Mesenchymal stem cell (in vitro differentiated cells and primary cell): ENCODE results near the gene ADRB1.

Source experiments
- DNase-seq: peaks from one replicate; pipeline ENCODE4 v3.0.0-alpha.2; 2013
- H2AFZ ChIP-seq: one replicate; pipeline ENCODE4 v1.6.1; 2013; ENCODE audit warnings: low read depth, mild to moderate bottlenecking, control low read depth, inconsistent platforms, low read length, moderate library complexity
- H2AK5ac ChIP-seq: 2 replicates; pipeline ENCODE4 v1.6.1; 2013; ENCODE audit warnings: low read length, moderate library complexity, mild to moderate bottlenecking, inconsistent platforms; ENCODE audit not compliant: severe bottlenecking
- H2BK120ac ChIP-seq: one replicate; pipeline ENCODE4 v1.6.1; 2013; ENCODE audit warnings: low read depth, mild to moderate bottlenecking, inconsistent platforms, low read length, moderate library complexity
- H2BK12ac ChIP-seq, 2 experiments: one replicate each; pipeline ENCODE4 v1.6.1; 2013; ENCODE audit warnings: inconsistent platforms in 2 of 2, low read length in 2 of 2, mild to moderate bottlenecking in 2 of 2, moderate library complexity in 2 of 2, control low read depth in 1 of 2
- H2BK15ac ChIP-seq: one replicate; pipeline ENCODE4 v1.6.1; 2013; ENCODE audit warnings: mild to moderate bottlenecking, low read depth, inconsistent platforms; ENCODE audit not compliant: poor library complexity, severe bottlenecking
- H2BK5ac ChIP-seq: 2 replicates; pipeline ENCODE4 v1.6.1; 2013; ENCODE audit warnings: low read depth, mild to moderate bottlenecking, low read length, control low read depth, inconsistent platforms; ENCODE audit not compliant: poor library complexity, severe bottlenecking
- H3K14ac ChIP-seq, 2 experiments: one replicate each; pipeline ENCODE4 v1.6.1; 2013; ENCODE audit warnings: inconsistent platforms in 2 of 2, low read length in 2 of 2, control low read depth in 1 of 2, mild to moderate bottlenecking in 1 of 2, moderate library complexity in 1 of 2
- H3K18ac ChIP-seq, 2 experiments: one replicate each; pipeline ENCODE4 v1.6.1; 2013; ENCODE audit warnings: inconsistent platforms in 2 of 2, low read length in 2 of 2, control low read depth in 1 of 2, low read depth in 1 of 2, mild to moderate bottlenecking in 1 of 2
- H3K23ac ChIP-seq, 2 experiments: one replicate each; pipeline ENCODE4 v1.6.1; 2013; ENCODE audit warnings: inconsistent platforms in 2 of 2, low read length in 2 of 2, mild to moderate bottlenecking in 2 of 2, moderate library complexity in 2 of 2, control low read depth in 1 of 2
- H3K27ac ChIP-seq: 2 replicates; pipeline ENCODE4 v1.5.1; 2013; ENCODE audit warnings: mild to moderate bottlenecking, moderate library complexity, low read length, control low read depth, inconsistent platforms; ENCODE audit not compliant: poor library complexity, severe bottlenecking
- H3K27me3 ChIP-seq, 2 experiments: 2 replicates each; pipeline versions ENCODE4 v1.6.1 to v1.7.0; 2013; ENCODE audit warnings: low read length in 2 of 2, mild to moderate bottlenecking in 2 of 2, moderate library complexity in 2 of 2, control low read depth in 1 of 2, inconsistent platforms in 1 of 2; ENCODE audit not compliant: control insufficient read depth in 1 of 2, insufficient read depth in 1 of 2
- H3K36me3 ChIP-seq, 2 experiments: 2 replicates each; pipeline versions ENCODE4 v1.6.1 to v1.7.0; 2013; ENCODE audit warnings: low read length in 2 of 2, control low read depth in 1 of 2, inconsistent platforms in 1 of 2, low read depth in 1 of 2, mild to moderate bottlenecking in 1 of 2; ENCODE audit not compliant: insufficient read depth in 2 of 2, control insufficient read depth in 1 of 2
- H3K4ac ChIP-seq, 2 experiments: one replicate each; pipeline ENCODE4 v1.6.1; 2013; ENCODE audit warnings: inconsistent platforms in 2 of 2, low read length in 2 of 2, mild to moderate bottlenecking in 2 of 2, moderate library complexity in 2 of 2, control low read depth in 1 of 2, low read depth in 1 of 2
- H3K4me1 ChIP-seq: 2 replicates; pipeline ENCODE4 v1.6.1; 2013; ENCODE audit warnings: low read depth, low read length, control low read depth; ENCODE audit not compliant: control insufficient read depth, insufficient read depth
- H3K4me2 ChIP-seq: 2 replicates; pipeline ENCODE4 v1.6.1; 2013; ENCODE audit warnings: low read length, mild to moderate bottlenecking, inconsistent platforms; ENCODE audit not compliant: poor library complexity, severe bottlenecking
- H3K4me3 ChIP-seq, 2 experiments: 2 replicates each; pipeline versions ENCODE4 v1.5.1 to v1.7.0; 2013; ENCODE audit warnings: low read length in 2 of 2, mild to moderate bottlenecking in 2 of 2, control low read depth in 1 of 2, low read depth in 1 of 2; ENCODE audit not compliant: insufficient read depth in 1 of 2
- H3K79me1 ChIP-seq: replicated peaks from 2 replicates; pipeline ENCODE4 v1.6.1; 2013; ENCODE audit warnings: mild to moderate bottlenecking, control low read depth, low read length, inconsistent platforms; ENCODE audit not compliant: poor library complexity, severe bottlenecking
- H3K9ac ChIP-seq: 2 replicates; pipeline ENCODE4 v1.7.0; 2013; ENCODE audit warnings: mild to moderate bottlenecking, low read length, moderate library complexity
- H3K9me3 ChIP-seq: 2 replicates; pipeline ENCODE4 v1.7.0; 2013; ENCODE audit warnings: mild to moderate bottlenecking, low read length; ENCODE audit not compliant: control insufficient read depth
- H4K8ac ChIP-seq: one replicate; pipeline ENCODE4 v1.6.1; 2013; ENCODE audit warnings: inconsistent platforms, mild to moderate bottlenecking, low read length, moderate library complexity
- H4K91ac ChIP-seq: one replicate; pipeline ENCODE4 v1.6.1; 2013; ENCODE audit warnings: mild to moderate bottlenecking, low read length, inconsistent platforms
- WGBS: methylation state at CpG from one replicate; pipeline ENCODE4 v1.1.7; 2013; ENCODE audit warnings: mixed read lengths; 5-methylcytosine and 5-hydroxymethylcytosine counted together

The ADRB1 gene

DNA sequence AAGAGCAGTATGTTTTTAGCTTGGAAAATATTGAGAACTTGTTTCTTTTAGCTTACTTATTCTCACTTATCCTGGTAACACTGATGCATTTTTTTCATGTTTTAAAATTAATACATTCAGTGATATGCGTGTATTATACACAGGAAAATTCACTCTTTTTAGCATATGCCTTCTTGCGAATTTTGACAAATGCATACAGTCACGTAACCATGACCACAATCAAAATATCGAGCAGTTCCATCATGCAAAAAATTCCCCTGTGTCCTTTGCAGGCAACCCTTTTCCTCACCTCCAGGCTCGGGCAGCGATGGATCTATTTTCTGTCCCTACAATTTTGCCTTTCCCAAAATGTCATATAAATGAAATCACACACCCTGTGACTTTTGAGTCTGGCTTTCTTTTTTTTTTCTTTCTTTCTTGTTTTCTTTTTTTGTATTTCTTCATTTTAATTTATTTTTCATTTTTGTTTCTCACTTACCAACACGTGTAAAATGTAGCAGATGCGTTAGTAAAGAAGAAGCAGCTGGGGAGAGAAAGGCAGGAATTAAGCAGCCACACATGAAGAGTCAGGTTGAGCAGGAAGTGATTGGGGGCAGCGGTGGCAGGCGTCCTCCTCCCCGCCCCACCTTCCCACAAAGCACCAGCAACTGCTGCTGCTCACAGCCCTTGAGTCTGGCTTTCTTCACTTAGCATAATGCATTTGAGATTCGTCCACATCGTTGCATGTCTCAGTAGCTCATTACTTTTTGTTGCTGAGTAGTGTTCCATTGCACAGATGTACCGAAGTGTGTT is 29.9 kb downstream of the ADRB1 start:
- Histone ChIP-seq H3K23ac (no peak overlapping the region), H3K18ac (no peak overlapping the region), H4K91ac (no peak overlapping the region), H3K27me3 (peaks cover 0 to 12% of the 10 kb centered on the region in 2 experiments), H3K79me1 (no peaks in the 10 kb centered on the region), H4K8ac (no peak overlapping the region), H3K4me2 (no peak overlapping the region), H3K9ac (no peak overlapping the region), H3K4me1 (no peaks in the 10 kb centered on the region), H3K36me3 (no peaks in the 10 kb centered on the region), H2BK12ac (no peak overlapping the region), H2BK5ac (no peak overlapping the region), H2AK5ac (no peak overlapping the region), H3K9me3 (no peaks in the 10 kb centered on the region), H2BK120ac (no peak overlapping the region), H3K27ac (no peak overlapping the region), H2AFZ (no peak overlapping the region), H2BK15ac (no peak overlapping the region), H3K14ac (peak overlapping the region in 1 of 2 experiments; percentile 0), H3K4ac (no peak overlapping the region), H3K4me3 (no peak overlapping the region)
- DNase-seq, result no peak
- WGBS, result 98% methylated on average over 8 of the region's 14 CpGs

DNA sequence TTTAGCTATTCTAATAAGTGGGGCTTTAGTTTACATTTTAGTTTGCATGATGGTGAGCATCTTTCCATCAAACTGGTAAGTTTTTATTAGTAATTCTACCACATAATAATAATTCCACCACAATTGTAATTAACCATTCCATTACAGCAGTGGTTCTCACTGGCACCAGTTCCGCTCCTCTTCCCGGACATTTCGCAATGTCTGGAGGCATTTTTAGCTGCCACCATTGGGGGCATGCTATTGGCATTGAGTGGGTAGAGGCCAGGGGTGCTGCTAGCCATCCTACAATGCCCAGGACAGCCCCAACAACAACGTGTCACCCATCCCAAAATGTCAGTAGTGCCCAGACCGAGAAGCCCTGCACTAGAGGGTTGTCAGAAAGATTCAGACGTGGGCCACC is 31.4 kb downstream of the ADRB1 start:
- Histone ChIP-seq H3K4me3 (no peak overlapping the region), H3K18ac (no peak overlapping the region), H3K27ac (no peak overlapping the region), H3K36me3 (no peaks in the 10 kb centered on the region), H3K14ac (no peak overlapping the region), H3K9me3 (no peaks in the 10 kb centered on the region), H3K4ac (no peak overlapping the region), H2BK15ac (no peak overlapping the region), H3K9ac (no peak overlapping the region), H2BK12ac (no peak overlapping the region), H2BK120ac (no peak overlapping the region), H3K27me3 (peaks cover 0 to 18% of the 10 kb centered on the region in 2 experiments), H4K91ac (no peak overlapping the region), H3K4me1 (no peaks in the 10 kb centered on the region), H3K79me1 (no peaks in the 10 kb centered on the region), H2AK5ac (no peak overlapping the region), H3K4me2 (no peak overlapping the region), H2BK5ac (no peak overlapping the region), H2AFZ (no peak overlapping the region), H4K8ac (no peak overlapping the region), H3K23ac (no peak overlapping the region)
- DNase-seq, result no peak
- 86% methylated on average over 6 of the region's 6 CpGs for WGBS

DNA sequence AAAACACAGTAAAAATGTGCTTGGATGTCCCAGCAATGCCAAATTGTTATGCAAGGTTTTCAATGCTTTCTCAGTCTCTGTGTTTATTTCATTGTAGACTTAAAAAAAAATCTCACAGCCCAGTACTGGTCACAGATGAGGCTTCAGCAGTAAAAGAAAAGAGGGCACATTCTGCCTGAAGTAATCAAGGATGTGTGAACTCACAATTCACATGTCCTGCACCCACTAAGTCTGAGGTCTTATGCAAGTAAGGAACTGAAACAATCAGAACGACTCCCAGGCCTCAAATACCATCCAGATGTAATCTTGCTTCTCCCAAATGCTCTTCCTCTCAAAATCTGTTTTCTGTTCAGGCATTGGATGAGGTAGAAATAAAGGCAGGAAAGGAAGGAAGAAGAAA is 33.7 kb downstream of the ADRB1 start:
- Histone ChIP-seq H3K14ac (no peak overlapping the region), H3K18ac (no peak overlapping the region), H2BK120ac (no peak overlapping the region), H2BK12ac (no peak overlapping the region), H3K9me3 (no peaks in the 10 kb centered on the region), H3K36me3 (no peaks in the 10 kb centered on the region), H2AK5ac (no peak overlapping the region), H3K9ac (no peak overlapping the region), H2BK15ac (no peak overlapping the region), H3K4ac (no peak overlapping the region), H3K27me3 (peaks cover 0 to 18% of the 10 kb centered on the region in 2 experiments), H2AFZ (no peak overlapping the region), H3K4me2 (no peak overlapping the region), H3K79me1 (no peaks in the 10 kb centered on the region), H3K4me3 (no peak overlapping the region), H3K4me1 (no peaks in the 10 kb centered on the region), H3K23ac (no peak overlapping the region), H2BK5ac (no peak overlapping the region), H4K91ac (no peak overlapping the region), H3K27ac (no peak overlapping the region), H4K8ac (no peak overlapping the region)
- no peak for DNase-seq
- WGBS, result 100% methylated on average over 1 of the region's 1 CpG

DNA sequence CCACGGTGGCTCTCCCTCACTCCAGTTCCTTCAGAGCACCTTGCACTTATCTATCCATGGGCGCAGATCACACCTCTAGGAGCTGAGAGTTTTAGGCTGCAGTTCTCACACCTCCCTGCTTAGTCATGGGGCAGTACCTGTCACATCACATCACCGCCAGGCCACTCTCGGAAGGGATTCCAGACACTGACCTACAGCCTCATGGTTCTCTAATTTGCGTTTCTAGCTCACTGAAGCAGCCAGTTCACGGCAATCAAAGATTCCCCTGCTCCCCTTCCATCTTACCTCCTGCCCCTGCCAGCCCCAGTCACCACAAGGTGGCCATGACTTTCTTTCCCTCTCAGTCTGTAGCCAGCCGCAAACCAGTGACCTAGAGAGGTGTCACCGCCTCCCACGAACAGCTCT is 34.2 kb downstream of the ADRB1 start:
- no peak overlapping the region for H3K4me3 ChIP-seq
- DNase-seq, result no peak
- no peak overlapping the region for H3K23ac ChIP-seq
- H2BK120ac ChIP-seq, result no peak overlapping the region
- H3K18ac ChIP-seq, result no peak overlapping the region
- no peak overlapping the region for H2AK5ac ChIP-seq
- H4K8ac ChIP-seq, result no peak overlapping the region
- no peak overlapping the region for H3K14ac ChIP-seq
- no peaks in the 10 kb centered on the region for H3K4me1 ChIP-seq
- H2BK15ac ChIP-seq, result no peak overlapping the region
- no peak overlapping the region for H3K27ac ChIP-seq
- H2BK5ac ChIP-seq, result no peak overlapping the region
- no peak overlapping the region for H3K4me2 ChIP-seq
- no peak overlapping the region for H3K4ac ChIP-seq
- 84% methylated on average over 9 of the region's 9 CpGs for WGBS
- no peak overlapping the region for H4K91ac ChIP-seq
- H2BK12ac ChIP-seq, result no peak overlapping the region
- H3K79me1 ChIP-seq, result no peaks in the 10 kb centered on the region
- no peaks in the 10 kb centered on the region for H3K9me3 ChIP-seq
- peaks cover 0 to 18% of the 10 kb centered on the region in 2 experiments for H3K27me3 ChIP-seq
- H3K36me3 ChIP-seq, result no peaks in the 10 kb centered on the region
- no peak overlapping the region for H3K9ac ChIP-seq
- no peak overlapping the region for H2AFZ ChIP-seq
